Transverse colon (tissue), 4 donors: Measurements from ENCODE around the gene ATE1.

Experiments
- POLR2A ChIP-seq: fragments of 450-650 bp; IDR thresholded peaks from one replicate; pipeline ENCODE4 v1.6.1; 2016; ENCODE audit warnings: antibody characterized with exemption, mild to moderate bottlenecking, moderate library complexity
- POLR2AphosphoS5 ChIP-seq, 3 donors: sonication (generic); formaldehyde crosslinking; IDR thresholded peaks; one replicate each; pipeline ENCODE4 v1.6.1; 2016; ENCODE audit warnings: antibody characterized with exemption in 3 of 3
- TF ChIP-seq, protein P1 (sequence below), 5 experiments: fragments of 200-600 bp in 3 of 5; fragments of 450-650 bp in 2 of 5; sonication (generic) in 3 of 5; IDR thresholded peaks; 1 replicate in 2 of 5; 2 replicates in 3 of 5; pipeline ENCODE4 v1.5.1; 2016 to 2017; ENCODE audit warnings: antibody characterized with exemption in 5 of 5, inconsistent platforms in 3 of 5, mild to moderate bottlenecking in 2 of 5, moderate library complexity in 1 of 5

GRCh38 chr10:121816197-121816596 lies 111.6 kb downstream of the ATE1 start:
- TF ChIP-seq POLR2AphosphoS5 (IDR thresholded peaks at IDR 0.05) (no peak), POLR2A (no peak)
- TF ChIP-seq, protein P1, sequence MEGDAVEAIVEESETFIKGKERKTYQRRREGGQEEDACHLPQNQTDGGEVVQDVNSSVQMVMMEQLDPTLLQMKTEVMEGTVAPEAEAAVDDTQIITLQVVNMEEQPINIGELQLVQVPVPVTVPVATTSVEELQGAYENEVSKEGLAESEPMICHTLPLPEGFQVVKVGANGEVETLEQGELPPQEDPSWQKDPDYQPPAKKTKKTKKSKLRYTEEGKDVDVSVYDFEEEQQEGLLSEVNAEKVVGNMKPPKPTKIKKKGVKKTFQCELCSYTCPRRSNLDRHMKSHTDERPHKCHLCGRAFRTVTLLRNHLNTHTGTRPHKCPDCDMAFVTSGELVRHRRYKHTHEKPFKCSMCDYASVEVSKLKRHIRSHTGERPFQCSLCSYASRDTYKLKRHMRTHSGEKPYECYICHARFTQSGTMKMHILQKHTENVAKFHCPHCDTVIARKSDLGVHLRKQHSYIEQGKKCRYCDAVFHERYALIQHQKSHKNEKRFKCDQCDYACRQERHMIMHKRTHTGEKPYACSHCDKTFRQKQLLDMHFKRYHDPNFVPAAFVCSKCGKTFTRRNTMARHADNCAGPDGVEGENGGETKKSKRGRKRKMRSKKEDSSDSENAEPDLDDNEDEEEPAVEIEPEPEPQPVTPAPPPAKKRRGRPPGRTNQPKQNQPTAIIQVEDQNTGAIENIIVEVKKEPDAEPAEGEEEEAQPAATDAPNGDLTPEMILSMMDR (IDR thresholded peaks at IDR 0.05), result no peak
